WTC11 (cell line): ENCODE results near the gene FARP2.
"Not testable (repeated sequence)": the region's sequence is repeated elsewhere in the genome, so short reads cannot be mapped to it uniquely, and the experiment has no call there.

Experiments used
- E2F5 ChIP-seq: sonication (generic); formaldehyde crosslinking; IDR thresholded peaks from 2 replicates; pipeline ENCODE4 v1.8.1; 2022; ENCODE audit warnings: mild to moderate bottlenecking, moderate library complexity, missing genetic modification reagents
- JUN ChIP-seq: sonication (generic); formaldehyde crosslinking; IDR thresholded peaks from 2 replicates; pipeline ENCODE4 v1.8.0; 2023; ENCODE audit warnings: mild to moderate bottlenecking, missing genetic modification reagents
- SP1 ChIP-seq: sonication (generic); formaldehyde crosslinking; conservative IDR thresholded peaks from 2 replicates; pipeline ENCODE4 v1.8.1; 2022; ENCODE audit warnings: missing genetic modification reagents
- TEAD4 ChIP-seq: sonication (generic); formaldehyde crosslinking; IDR thresholded peaks from 2 replicates; pipeline ENCODE4 v1.8.0; 2022; ENCODE audit warnings: mild to moderate bottlenecking, missing genetic modification reagents
- ZNF121 ChIP-seq: sonication (generic); formaldehyde crosslinking; IDR thresholded peaks from 2 replicates; pipeline ENCODE4 v1.8.0; 2023; ENCODE audit warnings: missing genetic modification reagents
- ZNF138 ChIP-seq: sonication (generic); formaldehyde crosslinking; conservative IDR thresholded peaks from 2 replicates; pipeline ENCODE4 v1.8.1; 2022; ENCODE audit warnings: mild to moderate bottlenecking, moderate library complexity, missing genetic modification reagents
- ZNF416 ChIP-seq: fragments of 250-450 bp; sonication (Bioruptor Pico); IDR thresholded peaks from 2 replicates; pipeline ENCODE4 v1.9.0; 2021; ENCODE audit warnings: mild to moderate bottlenecking, inconsistent platforms
- TF ChIP-seq, protein P1 (sequence below): fragments of 200-600 bp; IDR thresholded peaks from 2 replicates; pipeline ENCODE4 v1.8.0; 2022; ENCODE audit warnings: antibody characterized with exemption
- TF ChIP-seq, protein P2 (sequence below): sonication (generic); formaldehyde crosslinking; IDR thresholded peaks from 2 replicates; pipeline ENCODE4 v1.8.1; 2023; ENCODE audit warnings: mild to moderate bottlenecking, moderate library complexity, missing genetic modification reagents
- TF ChIP-seq, protein P3 (sequence below): sonication (generic); formaldehyde crosslinking; conservative IDR thresholded peaks from 2 replicates; pipeline ENCODE4 v1.8.1; 2022; ENCODE audit warnings: mild to moderate bottlenecking, missing genetic modification reagents

DNA sequence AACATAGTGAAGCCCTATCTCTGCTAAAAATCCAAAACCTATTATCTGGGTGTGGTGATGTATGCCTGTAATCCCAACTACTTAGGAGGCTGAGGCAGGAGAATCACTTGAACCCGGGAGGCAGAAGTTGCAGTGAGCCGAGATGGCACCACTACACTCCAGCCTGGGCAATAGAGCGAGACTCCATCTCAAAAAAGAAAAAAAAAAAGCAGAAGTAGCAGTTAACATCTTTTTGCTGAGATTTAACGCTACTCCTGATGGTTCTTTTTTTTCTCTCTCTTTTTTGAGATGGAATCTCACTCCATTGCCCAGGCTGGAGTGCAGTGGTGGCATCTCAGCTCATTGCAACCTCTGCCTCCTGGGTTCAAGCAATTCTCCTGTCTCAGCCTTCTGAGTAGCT is 36.7 kb downstream of the FARP2 start:
- TF ChIP-seq E2F5, ZNF121, JUN, SP1, TEAD4, ZNF416, ZNF138 (CRISPR knock-in tag): not testable (repeated sequence)
- TF ChIP-seq, protein P1, sequence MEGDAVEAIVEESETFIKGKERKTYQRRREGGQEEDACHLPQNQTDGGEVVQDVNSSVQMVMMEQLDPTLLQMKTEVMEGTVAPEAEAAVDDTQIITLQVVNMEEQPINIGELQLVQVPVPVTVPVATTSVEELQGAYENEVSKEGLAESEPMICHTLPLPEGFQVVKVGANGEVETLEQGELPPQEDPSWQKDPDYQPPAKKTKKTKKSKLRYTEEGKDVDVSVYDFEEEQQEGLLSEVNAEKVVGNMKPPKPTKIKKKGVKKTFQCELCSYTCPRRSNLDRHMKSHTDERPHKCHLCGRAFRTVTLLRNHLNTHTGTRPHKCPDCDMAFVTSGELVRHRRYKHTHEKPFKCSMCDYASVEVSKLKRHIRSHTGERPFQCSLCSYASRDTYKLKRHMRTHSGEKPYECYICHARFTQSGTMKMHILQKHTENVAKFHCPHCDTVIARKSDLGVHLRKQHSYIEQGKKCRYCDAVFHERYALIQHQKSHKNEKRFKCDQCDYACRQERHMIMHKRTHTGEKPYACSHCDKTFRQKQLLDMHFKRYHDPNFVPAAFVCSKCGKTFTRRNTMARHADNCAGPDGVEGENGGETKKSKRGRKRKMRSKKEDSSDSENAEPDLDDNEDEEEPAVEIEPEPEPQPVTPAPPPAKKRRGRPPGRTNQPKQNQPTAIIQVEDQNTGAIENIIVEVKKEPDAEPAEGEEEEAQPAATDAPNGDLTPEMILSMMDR, result not testable (repeated sequence)
- TF ChIP-seq, protein P2, sequence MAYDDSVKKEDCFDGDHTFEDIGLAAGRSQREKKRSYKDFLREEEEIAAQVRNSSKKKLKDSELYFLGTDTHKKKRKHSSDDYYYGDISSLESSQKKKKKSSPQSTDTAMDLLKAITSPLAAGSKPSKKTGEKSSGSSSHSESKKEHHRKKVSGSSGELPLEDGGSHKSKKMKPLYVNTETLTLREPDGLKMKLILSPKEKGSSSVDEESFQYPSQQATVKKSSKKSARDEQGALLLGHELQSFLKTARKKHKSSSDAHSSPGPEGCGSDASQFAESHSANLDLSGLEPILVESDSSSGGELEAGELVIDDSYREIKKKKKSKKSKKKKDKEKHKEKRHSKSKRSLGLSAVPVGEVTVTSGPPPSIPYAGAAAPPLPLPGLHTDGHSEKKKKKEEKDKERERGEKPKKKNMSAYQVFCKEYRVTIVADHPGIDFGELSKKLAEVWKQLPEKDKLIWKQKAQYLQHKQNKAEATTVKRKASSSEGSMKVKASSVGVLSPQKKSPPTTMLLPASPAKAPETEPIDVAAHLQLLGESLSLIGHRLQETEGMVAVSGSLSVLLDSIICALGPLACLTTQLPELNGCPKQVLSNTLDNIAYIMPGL, result not testable (repeated sequence)
- TF ChIP-seq, protein P3, sequence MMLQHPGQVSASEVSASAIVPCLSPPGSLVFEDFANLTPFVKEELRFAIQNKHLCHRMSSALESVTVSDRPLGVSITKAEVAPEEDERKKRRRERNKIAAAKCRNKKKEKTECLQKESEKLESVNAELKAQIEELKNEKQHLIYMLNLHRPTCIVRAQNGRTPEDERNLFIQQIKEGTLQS, result not testable (repeated sequence)
